ENCODE results near the gene MAP2K6. TPM values are rescaled to one million over a fixed set of nuclear protein-coding genes. Genes with fewer than 3 reads are reported as not detected.
A peak's percentile ranks its signal among the peaks of the same experiment; 100 is the strongest.
"Not testable (repeated sequence)": the region's sequence is repeated elsewhere in the genome, so short reads cannot be mapped to it uniquely, and the experiment has no call there.

The MAP2K6 gene
- total RNA-seq, 1 experiment from 2014 or later, result 1.4 TPM

DNA sequence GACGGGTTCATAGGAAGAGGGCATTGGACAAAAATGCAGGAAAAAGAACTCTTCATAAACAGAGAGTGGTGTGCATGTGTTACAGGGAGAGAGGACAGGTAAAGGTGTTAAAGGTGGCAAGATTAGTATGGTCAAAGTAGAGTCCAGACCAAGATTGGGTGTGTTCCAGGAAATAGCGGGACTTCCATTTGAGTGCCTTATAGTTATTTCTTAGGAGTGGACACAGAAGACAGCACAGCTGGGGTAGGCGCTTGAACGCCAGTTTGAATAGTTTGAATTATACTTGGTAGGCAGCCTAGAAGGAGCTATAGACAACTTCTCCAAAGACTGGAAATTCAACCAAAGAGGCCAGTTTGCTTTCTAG, 63.4 kb downstream of the MAP2K6 start:
- H3K4me1 ChIP-seq (replicated peaks), result no peaks in the 10 kb centered on the region

DNA sequence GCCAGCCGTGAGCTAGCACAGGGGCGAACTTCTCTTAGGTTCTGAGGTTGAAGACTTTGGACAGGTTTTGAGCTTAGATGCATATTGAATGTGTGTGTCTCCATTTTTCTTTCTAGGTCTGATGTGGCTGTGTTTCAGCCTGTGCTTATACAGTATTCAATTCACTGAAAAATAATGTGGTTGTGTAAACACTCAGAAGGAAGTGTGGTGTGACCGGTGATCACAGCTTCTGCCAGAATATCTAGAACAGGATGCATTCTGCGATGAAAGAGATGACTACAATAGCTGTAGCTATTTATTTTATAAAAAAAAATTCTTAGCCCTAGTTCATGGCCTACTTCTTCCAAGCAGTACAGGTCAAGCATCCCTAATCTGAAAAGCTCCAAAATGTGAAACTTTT, 64.4 kb downstream of the MAP2K6 start:
- no peak overlapping the region for H3K27ac ChIP-seq
- no peak overlapping the region for H3K4me3 ChIP-seq
- no peaks in the 10 kb centered on the region for H3K36me3 ChIP-seq
- peaks cover 4% of the 10 kb centered on the region; the same call in 1 of the 2 replicates for H3K27me3 ChIP-seq (replicated peaks)
- no peak for DNase-seq (ENCODE audit: low read depth in 1 of 2, low spot score in 2 of 2)
- H3K9me3 ChIP-seq (replicated peaks), result no peaks in the 10 kb centered on the region
- no peaks in the 10 kb centered on the region for H3K4me1 ChIP-seq (replicated peaks)

More for the DNA sequence above, 63.4 kb downstream of the MAP2K6 start:
- H3K27me3 ChIP-seq (replicated peaks), result peaks cover 3% of the 10 kb centered on the region; the same call in 1 of the 2 replicates
- no peaks in the 10 kb centered on the region for H3K9me3 ChIP-seq (replicated peaks)
- no peaks in the 10 kb centered on the region for H3K36me3 ChIP-seq
- H3K27ac ChIP-seq, result no peak overlapping the region
- no peak for DNase-seq (ENCODE audit: low read depth in 1 of 2, low spot score in 2 of 2)
- H3K4me3 ChIP-seq, result no peak overlapping the region

DNA sequence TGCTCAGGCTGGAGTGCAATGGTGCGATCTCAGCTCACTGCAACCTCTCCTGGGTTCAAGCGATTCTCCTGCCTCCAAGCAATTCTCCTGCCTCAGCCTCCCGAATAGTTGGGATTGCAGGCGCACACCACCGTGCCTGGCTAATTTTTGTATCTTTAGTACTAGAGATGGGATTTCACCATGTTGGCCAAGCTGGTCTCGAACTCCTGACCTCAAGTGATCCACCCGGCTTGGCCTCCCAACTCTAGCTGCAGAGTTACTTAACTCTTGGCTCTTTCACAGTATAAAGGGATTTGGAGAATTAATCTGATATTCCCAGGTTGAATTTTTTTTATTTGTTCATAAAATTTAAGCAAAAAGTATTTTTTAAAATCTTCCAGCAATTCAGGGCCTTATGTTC, 65.3 kb downstream of the MAP2K6 start:
- not testable (repeated sequence) for DNase-seq (ENCODE audit: low read depth in 1 of 2, low spot score in 2 of 2); H3K27ac ChIP-seq; H3K4me1 ChIP-seq (replicated peaks); H3K4me3 ChIP-seq; H3K36me3 ChIP-seq; H3K27me3 ChIP-seq (replicated peaks); H3K9me3 ChIP-seq (replicated peaks)

DNA sequence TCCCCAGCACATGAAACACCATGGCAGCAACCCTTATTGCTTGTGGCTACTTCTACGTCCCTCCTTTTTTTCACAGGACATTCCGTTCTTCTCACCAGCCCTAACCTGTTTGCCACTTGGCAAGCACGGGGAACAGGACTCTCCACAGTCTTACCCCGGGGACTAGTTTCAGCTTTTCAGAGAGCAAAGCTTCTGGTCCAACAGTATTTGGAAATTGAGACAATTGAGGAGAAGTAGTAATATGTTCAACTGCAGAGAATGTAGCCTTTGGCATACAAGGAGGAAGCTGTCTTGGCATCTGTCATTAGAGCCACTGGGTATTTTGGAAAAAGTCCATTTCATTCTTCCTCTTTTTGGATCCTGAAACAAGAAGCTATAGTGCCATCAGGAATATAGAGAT, 65.7 kb downstream of the MAP2K6 start:
- Histone ChIP-seq H3K4me3 (no peak overlapping the region), H3K27me3 (replicated peaks) (peaks cover 4% of the 10 kb centered on the region; the same call in 1 of the 2 replicates), H3K4me1 (replicated peaks) (no peaks in the 10 kb centered on the region), H3K9me3 (replicated peaks) (no peaks in the 10 kb centered on the region), H3K27ac (no peak overlapping the region), H3K36me3 (no peaks in the 10 kb centered on the region)
- DNase-seq (ENCODE audit: low read depth in 1 of 2, low spot score in 2 of 2), result no peak

DNA sequence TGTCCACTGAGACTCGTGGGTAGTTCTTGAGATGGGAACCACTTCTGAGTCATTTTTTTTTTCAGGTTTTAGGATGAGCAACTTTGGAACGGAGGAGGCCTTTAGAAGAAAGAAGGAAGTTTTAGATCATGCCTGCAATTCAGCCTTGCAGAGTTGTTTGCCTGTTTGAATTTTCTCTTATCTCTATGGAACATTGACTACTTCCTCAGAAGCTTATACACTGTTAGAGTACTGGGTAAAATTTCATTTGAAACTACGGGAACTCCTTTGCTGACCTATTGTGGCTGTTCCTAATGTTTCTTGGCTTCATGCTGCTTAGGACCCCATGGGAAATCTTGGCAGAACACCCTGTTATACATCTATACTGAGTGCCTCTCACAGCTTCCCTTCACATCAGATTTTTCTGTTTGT, 70.8 kb downstream of the MAP2K6 start:
- Histone ChIP-seq H3K27me3 (replicated peaks) (peaks cover 4% of the 10 kb centered on the region; the same call in 1 of the 2 replicates), H3K4me1 (replicated peaks) (no peaks in the 10 kb centered on the region), H3K9me3 (replicated peaks) (no peaks in the 10 kb centered on the region; the same call in 1 of the 2 replicates), H3K4me3 (no peak overlapping the region), H3K36me3 (no peaks in the 10 kb centered on the region), H3K27ac (no peak overlapping the region)
- no peak for DNase-seq (ENCODE audit: low read depth in 1 of 2, low spot score in 2 of 2)

DNA sequence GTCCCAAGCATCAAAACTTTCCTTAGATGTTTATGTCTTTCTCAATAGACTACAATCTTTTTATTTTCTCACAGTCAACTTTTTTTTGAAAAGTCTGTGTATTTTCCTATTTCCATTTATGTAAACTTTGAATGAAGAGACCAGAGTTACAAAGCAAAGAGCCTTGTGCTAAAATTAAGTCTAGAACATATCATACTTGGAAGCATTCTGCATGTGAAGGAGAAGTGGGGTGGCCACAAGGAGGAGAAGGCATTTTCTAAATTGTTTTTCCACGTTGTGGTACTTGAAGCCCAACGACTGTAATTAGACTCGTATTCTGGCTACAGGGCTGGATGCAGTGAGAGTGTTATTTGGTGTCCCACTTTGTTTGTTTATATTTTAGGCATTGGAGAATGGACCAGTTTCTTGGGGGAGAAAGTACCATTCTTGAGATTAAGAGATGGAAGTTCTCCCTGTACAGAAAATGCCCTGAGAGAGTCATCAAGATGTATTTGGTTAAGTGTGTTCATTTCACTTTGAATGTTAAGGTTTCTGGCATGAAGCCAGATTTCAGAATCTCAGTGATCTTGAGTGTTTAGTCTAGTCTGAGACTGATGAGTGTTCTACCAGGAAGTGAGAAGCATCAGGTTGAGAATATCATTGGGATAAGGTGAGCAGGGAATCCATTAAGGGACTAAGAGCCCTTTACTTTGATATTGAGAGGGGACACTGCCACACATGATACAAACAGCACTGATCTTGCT, 71.6 kb downstream of the MAP2K6 start:
- no peak for DNase-seq (ENCODE audit: low read depth in 1 of 2, low spot score in 2 of 2)
- no peaks in the 10 kb centered on the region for H3K4me1 ChIP-seq (replicated peaks)

DNA sequence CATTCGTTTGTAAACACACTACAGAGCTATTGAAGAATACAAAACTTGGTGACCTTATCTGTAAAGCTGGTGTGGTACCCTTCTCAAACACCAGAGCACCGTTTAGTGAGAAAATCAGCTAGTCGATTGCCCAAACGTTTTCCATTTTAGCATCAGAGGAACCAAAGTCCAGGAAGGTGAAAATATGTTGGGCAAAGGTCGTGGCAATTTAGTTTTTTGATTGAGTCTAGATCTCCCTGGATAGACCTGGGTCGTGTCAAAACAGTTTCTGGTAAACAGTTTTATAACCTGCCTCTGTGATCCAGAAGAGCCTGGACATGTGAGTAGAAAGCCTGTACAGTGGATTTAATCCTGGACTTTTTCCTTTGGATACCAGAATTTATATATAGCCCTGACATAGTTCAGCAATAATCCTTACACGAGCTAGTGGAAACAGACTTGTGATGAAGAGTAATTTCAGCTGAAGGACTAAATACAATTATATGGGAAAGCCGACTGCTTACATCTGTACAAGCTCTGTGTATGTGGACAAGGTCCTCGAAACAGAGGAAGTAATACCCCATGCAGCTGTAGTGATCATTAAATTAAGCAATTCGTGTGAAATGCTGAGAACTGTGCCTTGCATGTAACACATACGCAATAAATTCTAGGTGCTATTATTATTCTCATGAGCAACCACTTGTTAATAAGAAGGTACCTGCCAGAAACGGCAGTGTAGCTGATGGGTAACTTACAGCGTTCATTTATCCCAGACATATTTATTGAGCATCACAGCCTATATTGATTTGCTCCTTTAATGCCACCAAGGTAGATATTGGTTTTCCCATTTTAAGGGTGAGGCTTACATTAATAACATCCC, 72.5 kb downstream of the MAP2K6 start:
- Histone ChIP-seq H3K36me3 (no peaks in the 10 kb centered on the region), H3K4me1 (replicated peaks) (peaks cover 2% of the 10 kb centered on the region), H3K27me3 (replicated peaks) (peaks cover 4% of the 10 kb centered on the region; the same call in 1 of the 2 replicates), H3K4me3 (no peak overlapping the region), H3K27ac (no peak overlapping the region), H3K9me3 (replicated peaks) (no peaks in the 10 kb centered on the region; the same call in 1 of the 2 replicates)
- DNase-seq (ENCODE audit: low read depth in 1 of 2, low spot score in 2 of 2), result no peak

More for the DNA sequence above, 71.6 kb downstream of the MAP2K6 start:
- Histone ChIP-seq H3K27me3 (replicated peaks) (peaks cover 4% of the 10 kb centered on the region; the same call in 1 of the 2 replicates), H3K4me3 (no peak overlapping the region), H3K27ac (no peak overlapping the region), H3K9me3 (replicated peaks) (no peaks in the 10 kb centered on the region; the same call in 1 of the 2 replicates), H3K36me3 (no peaks in the 10 kb centered on the region)

DNA sequence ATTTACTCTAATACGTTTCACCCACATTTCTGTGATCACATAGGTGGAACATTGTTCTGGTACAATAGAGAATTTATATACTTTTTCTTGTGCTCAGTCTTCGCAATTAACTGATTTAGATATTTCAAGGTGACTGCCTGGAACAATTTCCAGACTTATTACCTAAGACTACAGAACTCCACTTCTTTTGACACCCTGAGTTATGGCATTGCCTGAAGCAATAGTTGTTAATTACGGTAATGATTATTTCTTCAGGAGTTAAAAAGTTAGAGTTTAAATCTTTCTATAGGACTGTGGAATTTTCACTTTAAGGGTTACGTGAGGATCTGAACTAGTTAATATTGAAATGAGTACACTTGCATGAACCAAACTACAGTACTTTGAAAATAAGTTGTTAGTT, 74.8 kb downstream of the MAP2K6 start:
- Histone ChIP-seq H3K36me3 (no peaks in the 10 kb centered on the region), H3K9me3 (replicated peaks) (no peaks in the 10 kb centered on the region; the same call in 1 of the 2 replicates), H3K4me1 (replicated peaks) (peaks cover 11% of the 10 kb centered on the region), H3K27me3 (replicated peaks) (no peaks in the 10 kb centered on the region), H3K4me3 (no peak overlapping the region), H3K27ac (no peak overlapping the region)
- no peak for DNase-seq (ENCODE audit: low read depth in 1 of 2, low spot score in 2 of 2)

DNA sequence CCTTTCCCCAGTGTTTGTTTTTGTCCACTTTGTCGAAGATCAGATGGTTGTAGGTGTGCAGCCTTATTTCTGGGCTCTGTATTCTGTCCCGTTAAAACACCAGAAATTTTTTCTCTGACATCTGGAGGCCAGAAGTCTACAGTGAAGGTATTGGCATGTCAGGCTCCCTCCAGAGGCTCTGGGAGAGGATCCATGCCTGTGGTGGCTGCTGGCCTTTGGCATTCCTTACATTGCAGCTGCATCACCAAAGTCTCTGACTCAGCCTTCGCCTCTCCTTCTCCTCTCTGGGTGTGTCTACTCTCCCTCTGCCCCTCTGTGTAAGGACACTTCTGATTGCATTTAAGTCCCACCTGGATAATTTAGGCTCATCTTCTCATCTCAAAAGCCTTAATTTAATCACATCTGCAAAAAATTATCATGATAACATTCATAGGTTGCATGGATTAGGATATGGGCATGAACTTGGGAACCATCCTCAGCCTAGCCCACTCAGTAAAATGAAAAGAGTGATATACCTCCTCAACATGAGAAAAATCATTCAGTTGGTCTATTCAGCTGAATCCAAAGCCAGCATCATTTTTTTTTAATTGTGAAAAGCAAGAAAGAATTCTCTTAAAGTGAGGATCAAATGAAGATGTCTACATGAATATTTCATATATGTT, 78.0 kb downstream of the MAP2K6 start:
- H3K4me3 ChIP-seq, result no peak overlapping the region
- H3K36me3 ChIP-seq, result no peaks in the 10 kb centered on the region
- DNase-seq (ENCODE audit: low read depth in 1 of 2, low spot score in 2 of 2), result peak; percentile 70 to 85
- peak overlapping the region; percentile 16; the same call in 1 of the 2 replicates for H3K27ac ChIP-seq
- no peaks in the 10 kb centered on the region for H3K27me3 ChIP-seq (replicated peaks)
- H3K4me1 ChIP-seq (replicated peaks), result peaks cover 11% of the 10 kb centered on the region
- no peaks in the 10 kb centered on the region; the same call in 1 of the 2 replicates for H3K9me3 ChIP-seq (replicated peaks)

DNA sequence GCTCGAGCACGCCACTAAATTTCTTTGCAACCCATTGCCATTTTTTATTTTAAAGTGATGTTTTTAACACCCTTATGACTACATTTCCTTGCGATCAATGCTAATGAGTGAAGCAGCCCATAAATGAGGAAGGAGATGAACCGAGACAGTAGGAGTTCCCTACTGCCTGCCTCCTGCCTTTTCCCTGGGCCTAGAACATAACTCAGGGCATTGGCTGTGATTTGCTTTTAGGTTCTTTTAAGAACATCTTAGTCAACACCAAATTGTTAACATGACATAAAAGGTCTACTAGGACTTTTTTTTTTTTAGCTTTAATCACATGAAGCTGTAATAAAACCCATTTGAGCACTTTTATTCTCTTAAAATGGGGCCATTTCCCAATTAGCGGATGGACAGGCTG, 81.3 kb downstream of the MAP2K6 start:
- no peak overlapping the region for H3K4me3 ChIP-seq
- DNase-seq (ENCODE audit: low read depth in 1 of 2, low spot score in 2 of 2), result no peak
- H3K27me3 ChIP-seq (replicated peaks), result no peaks in the 10 kb centered on the region
- H3K9me3 ChIP-seq (replicated peaks), result no peaks in the 10 kb centered on the region
- no peak overlapping the region for H3K27ac ChIP-seq
- peaks cover 11% of the 10 kb centered on the region for H3K4me1 ChIP-seq (replicated peaks)
- no peaks in the 10 kb centered on the region for H3K36me3 ChIP-seq

DNA sequence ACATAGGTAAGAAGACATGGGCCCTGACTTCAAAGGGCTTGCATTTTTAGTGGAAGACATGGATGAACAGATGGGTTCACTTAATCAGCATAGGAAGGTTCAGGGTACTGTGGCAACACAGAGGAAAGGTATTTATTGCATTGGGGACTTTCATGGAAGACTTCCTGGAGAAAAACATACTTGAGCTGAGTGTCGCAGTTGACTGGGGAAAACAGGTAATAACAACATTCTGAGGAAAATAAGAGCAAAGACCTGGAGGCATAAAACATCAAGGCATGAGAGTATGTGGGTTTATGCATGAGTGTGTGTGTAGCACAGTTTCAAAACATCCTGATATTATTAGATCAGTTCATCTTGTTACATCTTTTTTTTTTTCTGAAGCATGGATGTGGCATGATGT, 82.7 kb downstream of the MAP2K6 start:
- no peak for DNase-seq (ENCODE audit: low read depth in 1 of 2, low spot score in 2 of 2)
- Histone ChIP-seq H3K4me1 (replicated peaks) (peaks cover 19% of the 10 kb centered on the region), H3K27me3 (replicated peaks) (no peaks in the 10 kb centered on the region), H3K36me3 (no peaks in the 10 kb centered on the region), H3K4me3 (no peak overlapping the region), H3K9me3 (replicated peaks) (no peaks in the 10 kb centered on the region), H3K27ac (no peak overlapping the region)

DNA sequence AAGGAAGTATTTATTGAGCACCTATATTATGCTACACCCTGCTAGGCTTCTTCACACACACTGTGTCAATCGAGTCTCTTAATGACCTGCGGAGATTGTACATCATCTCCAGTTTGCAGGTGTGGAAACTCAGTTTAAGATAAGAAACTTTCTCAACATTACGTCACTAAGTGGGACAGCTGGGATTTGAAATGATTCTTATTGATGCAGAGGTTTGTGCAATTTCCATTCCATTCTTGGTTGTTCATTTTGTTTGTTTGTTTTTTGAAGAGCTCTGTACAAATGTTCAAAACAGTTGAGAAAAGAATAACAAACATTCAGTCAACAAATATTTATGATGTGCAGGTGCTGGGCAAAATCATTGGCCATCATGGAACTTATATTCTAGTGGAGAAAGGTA, 84.8 kb downstream of the MAP2K6 start:
- H3K9me3 ChIP-seq (replicated peaks), result no peaks in the 10 kb centered on the region
- peaks cover 15% of the 10 kb centered on the region for H3K4me1 ChIP-seq (replicated peaks)
- H3K36me3 ChIP-seq, result no peaks in the 10 kb centered on the region
- no peak overlapping the region for H3K4me3 ChIP-seq
- no peaks in the 10 kb centered on the region for H3K27me3 ChIP-seq (replicated peaks)
- H3K27ac ChIP-seq, result no peak overlapping the region
- no peak for DNase-seq (ENCODE audit: low read depth in 1 of 2, low spot score in 2 of 2)

DNA sequence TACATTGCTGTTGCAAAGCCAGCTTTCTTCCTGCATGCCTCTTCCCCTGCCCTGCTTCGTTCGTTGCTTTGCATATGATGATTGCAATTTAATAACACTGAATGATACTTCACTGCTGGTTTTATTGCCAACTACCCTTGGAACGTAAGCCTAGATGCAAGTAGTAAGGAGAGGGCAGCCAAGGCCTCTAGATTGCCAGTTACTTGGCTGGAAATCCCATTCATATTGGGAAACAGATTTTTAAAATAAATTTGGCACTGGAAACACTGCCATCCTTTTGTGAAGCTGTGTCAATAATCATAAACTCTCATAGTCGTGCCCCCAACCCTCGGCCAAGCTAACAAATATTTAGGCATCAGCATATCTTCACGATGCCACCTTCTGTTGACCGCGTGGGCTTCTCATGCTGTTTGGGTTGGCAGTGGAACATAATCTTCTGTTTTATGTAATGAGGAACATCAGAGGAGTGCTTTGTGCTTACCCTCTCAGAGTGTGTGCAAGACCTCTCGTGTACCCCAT, 86.5 kb downstream of the MAP2K6 start:
- no peak for DNase-seq (ENCODE audit: low read depth in 1 of 2, low spot score in 2 of 2)
- Histone ChIP-seq H3K4me3 (no peak overlapping the region), H3K27me3 (replicated peaks) (no peaks in the 10 kb centered on the region), H3K36me3 (no peaks in the 10 kb centered on the region), H3K27ac (no peak overlapping the region), H3K4me1 (replicated peaks) (peaks cover 15% of the 10 kb centered on the region), H3K9me3 (replicated peaks) (no peaks in the 10 kb centered on the region)

Data from SJSA1 (cell line).